Neural cell (in vitro differentiated cells): ENCODE results near the gene GAMT. TPM values are rescaled to one million over a fixed set of nuclear protein-coding genes. Genes with fewer than 3 reads are reported as not detected.
A peak's percentile ranks its signal among the peaks of the same experiment; 100 is the strongest.

Source experiments
- H2AFZ ChIP-seq: fragments of 200-600, 300-800 bp; sonication (generic), shearing (Covaris generic); 2 replicates; pipeline ENCODE4 v1.6.0; 2014; ENCODE audit warnings: low read depth, mild to moderate bottlenecking, antibody characterized with exemption, low read length, moderate library complexity
- H3F3A ChIP-seq: fragments of 200-600 bp; shearing (Covaris generic); 2 replicates; pipeline ENCODE4 v1.6.1; 2016; ENCODE audit warnings: mild to moderate bottlenecking, moderate library complexity, mixed read lengths, antibody characterized with exemption, low read length; ENCODE audit not compliant: insufficient read depth, poor library complexity, severe bottlenecking
- H3K27ac ChIP-seq: fragments of 200-600, 300-800 bp; sonication (generic), shearing (Covaris generic); 2 replicates; pipeline ENCODE4 v1.5.1; 2014; ENCODE audit warnings: mild to moderate bottlenecking, low read length, moderate library complexity
- H3K27me3 ChIP-seq: fragments of 300-800, 200-600 bp; sonication (generic), shearing (Covaris generic); 2 replicates; pipeline ENCODE4 v1.6.0; 2014; ENCODE audit warnings: mild to moderate bottlenecking, low read depth, low read length, moderate library complexity; ENCODE audit not compliant: insufficient read depth
- H3K36me3 ChIP-seq: fragments of 300-800, 200-600 bp; sonication (generic), shearing (Covaris generic); 2 replicates; pipeline ENCODE4 v1.5.1; 2014; ENCODE audit warnings: mild to moderate bottlenecking, antibody characterized with exemption, low read length, moderate library complexity; ENCODE audit not compliant: insufficient read depth
- H3K4me2 ChIP-seq: fragments of 300-800, 200-600 bp; sonication (generic), shearing (Covaris generic); 2 replicates; pipeline ENCODE4 v1.6.0; 2014; ENCODE audit warnings: mild to moderate bottlenecking, low read length
- H3K4me3 ChIP-seq: fragments of 300-800, 200-600 bp; sonication (generic), shearing (Covaris generic); 2 replicates; pipeline ENCODE4 v1.5.1; 2014; ENCODE audit warnings: mild to moderate bottlenecking, low read length, moderate library complexity
- H3K79me2 ChIP-seq: fragments of 200-600 bp; shearing (Covaris generic); replicated peaks from 2 replicates; pipeline ENCODE4 v1.6.0; 2014; ENCODE audit warnings: mild to moderate bottlenecking, low read length, moderate library complexity; ENCODE audit not compliant: insufficient read depth
- H3K9ac ChIP-seq: fragments of 300-800, 200-600 bp; sonication (generic), shearing (Covaris generic); 2 replicates; pipeline ENCODE4 v1.6.1; 2016; ENCODE audit warnings: mild to moderate bottlenecking, low read length, mixed read lengths
- H3K9me2 ChIP-seq: fragments of 200-600 bp; shearing (Covaris generic); 2 replicates; pipeline ENCODE4 v1.6.1; 2016; ENCODE audit warnings: mild to moderate bottlenecking, low read length, mixed read lengths; ENCODE audit not compliant: insufficient read depth
- H3K9me3 ChIP-seq: fragments of 200-600, 300-800 bp; sonication (generic), shearing (Covaris generic); 2 replicates; pipeline ENCODE4 v1.6.1; 2016; ENCODE audit warnings: mild to moderate bottlenecking, mixed run types, low read length, moderate library complexity, mixed read lengths
- H4K20me1 ChIP-seq: fragments of 200-600 bp; shearing (Covaris generic); 2 replicates; pipeline ENCODE4 v1.6.1; 2016; ENCODE audit warnings: mild to moderate bottlenecking, mixed run types; ENCODE audit not compliant: insufficient read depth
- EP300 ChIP-seq: fragments of 450-650 bp; conservative IDR thresholded peaks from 2 replicates; pipeline ENCODE4 v1.6.1; 2014; ENCODE audit warnings: antibody characterized with exemption, mild to moderate bottlenecking, moderate library complexity; ENCODE audit not compliant: poor library complexity, severe bottlenecking
- MXI1 ChIP-seq: fragments of 450-650 bp; conservative IDR thresholded peaks from 2 replicates; pipeline ENCODE4 v1.6.1; 2014; ENCODE audit warnings: antibody characterized with exemption, mild to moderate bottlenecking; ENCODE audit not compliant: poor library complexity, severe bottlenecking
- POLR2AphosphoS5 ChIP-seq: IDR thresholded peaks from 2 replicates; pipeline ENCODE4 v1.6.1; 2012
- RAD21 ChIP-seq: fragments of 450-650 bp; conservative IDR thresholded peaks from 2 replicates; pipeline ENCODE4 v1.6.1; 2014; ENCODE audit warnings: antibody characterized with exemption, mild to moderate bottlenecking, moderate library complexity
- SMC3 ChIP-seq: fragments of 450-650 bp; conservative IDR thresholded peaks from 2 replicates; pipeline ENCODE4 v1.6.1; 2014; ENCODE audit warnings: antibody characterized with exemption, mild to moderate bottlenecking, moderate library complexity; ENCODE audit not compliant: poor library complexity
- TAF1 ChIP-seq: IDR thresholded peaks from 2 replicates; pipeline ENCODE4 v1.6.1; 2012; ENCODE audit warnings: low read depth
- polyA plus RNA-seq: library from polyadenylated mRNA; depleted of rRNA; stranded (reverse); fragments of >200 nt; gene quantifications from 2 replicates; pipeline ENCODE4 v1.2.3, GENCODE V29; 2014
- TF ChIP-seq, protein P1 (sequence below): IDR thresholded peaks from 2 replicates; pipeline ENCODE4 v1.6.1; 2012; ENCODE audit warnings: borderline replicate concordance
- TF ChIP-seq, protein P2 (sequence below): fragments of 450-650 bp; IDR thresholded peaks from 2 replicates; pipeline ENCODE4 v1.5.1; 2014; ENCODE audit warnings: antibody characterized with exemption, mild to moderate bottlenecking, moderate library complexity; ENCODE audit not compliant: poor library complexity, severe bottlenecking

The GAMT gene
- polyA plus RNA-seq, 1 donor from 2014 or later = 32.5 TPM

DNA sequence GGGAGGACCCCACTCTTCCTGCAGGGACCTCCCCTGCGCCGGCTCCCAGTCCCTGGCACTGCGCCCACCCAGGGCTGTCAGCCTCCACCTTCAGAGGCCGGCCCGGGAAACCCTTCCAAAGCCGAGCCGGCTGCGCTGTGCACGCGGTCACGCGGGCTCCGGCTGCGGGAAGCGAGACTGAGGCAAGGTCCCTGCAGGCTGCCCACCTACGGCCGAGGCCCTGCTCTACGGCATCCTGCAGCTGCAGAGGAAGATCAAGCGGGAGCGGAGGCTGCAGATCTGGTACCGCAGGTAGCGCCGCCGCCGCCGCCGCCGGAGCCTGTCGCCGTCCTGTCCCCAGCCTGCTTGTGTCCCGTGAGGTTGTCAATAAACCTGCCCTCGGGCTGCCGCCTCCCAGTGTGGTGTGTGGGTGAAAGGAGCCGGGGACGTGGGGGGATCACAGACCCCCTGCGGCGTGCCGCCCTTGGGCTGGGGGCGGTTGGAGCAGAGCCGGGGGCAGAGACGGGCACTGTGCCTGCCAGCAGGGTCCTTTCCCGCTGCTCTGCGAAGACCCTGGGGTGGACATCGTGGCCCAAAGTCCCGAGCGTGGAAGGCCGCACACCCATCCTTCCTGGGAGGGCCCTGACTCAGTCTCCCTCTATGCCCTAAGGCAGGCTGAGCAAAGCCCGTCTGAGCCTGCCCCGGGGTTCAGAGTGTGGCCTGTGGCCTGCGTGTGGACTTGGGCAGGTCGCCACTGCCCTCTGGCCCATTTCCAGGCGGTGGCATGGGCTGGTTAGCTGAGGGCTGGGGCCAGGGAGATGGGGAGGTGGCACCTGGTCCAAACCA lies 5.9 kb downstream of the GAMT start:
- H3K4me3 ChIP-seq = no peak overlapping the region

DNA sequence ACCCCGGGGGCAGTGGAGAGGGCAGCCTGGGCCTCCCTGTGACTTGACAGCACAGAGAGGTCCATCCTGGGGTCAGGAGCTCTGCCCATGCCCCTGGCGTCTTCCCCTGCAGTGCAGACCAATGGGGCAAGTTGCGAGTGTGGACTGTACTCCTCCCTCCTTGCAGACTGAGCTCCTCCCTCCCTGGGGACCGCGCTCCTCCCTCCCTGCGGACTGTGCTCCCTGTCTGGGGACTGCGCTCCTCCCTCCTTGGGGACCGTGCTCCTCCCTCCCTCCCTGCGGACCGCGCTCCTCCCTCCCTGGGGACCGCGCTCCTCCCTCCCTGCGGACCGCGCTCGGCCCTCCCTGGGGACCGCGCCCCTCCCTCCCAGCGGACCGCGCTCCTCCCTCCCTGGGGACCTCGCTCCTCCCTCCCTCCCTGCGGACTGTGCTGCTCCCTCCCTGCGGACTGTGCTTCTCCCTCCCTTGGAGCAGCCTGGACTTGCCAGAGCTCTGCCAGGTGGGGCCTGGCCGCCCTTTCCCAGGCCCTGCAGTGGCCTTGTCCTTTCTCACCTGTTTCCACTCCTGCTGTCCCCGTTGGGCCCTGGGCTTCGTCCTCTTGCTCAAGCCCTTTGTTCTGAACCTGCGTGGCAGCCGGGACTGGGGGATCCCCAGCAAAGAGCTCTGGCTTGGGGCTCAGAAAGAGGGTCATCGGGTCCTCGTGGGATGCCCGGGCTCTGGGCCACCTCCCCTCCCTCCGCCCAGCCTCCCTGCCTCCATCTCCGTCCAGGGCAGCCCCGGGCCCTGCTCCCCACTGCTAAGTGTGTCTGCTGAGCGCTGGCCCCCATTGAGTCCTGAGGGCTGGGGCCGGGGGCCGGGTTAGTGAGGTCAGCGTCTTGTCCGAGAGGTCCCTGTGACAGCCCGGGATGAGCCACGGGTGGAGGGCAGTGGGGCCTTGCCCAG lies 6.8 kb downstream of the GAMT start:
- H3K27ac ChIP-seq = no peak overlapping the region
- H2AFZ ChIP-seq = no peak overlapping the region
- no peak overlapping the region for H3K9ac ChIP-seq
- no peaks in the 10 kb centered on the region for H3K36me3 ChIP-seq
- H3F3A ChIP-seq = no peaks in the 10 kb centered on the region
- no peak overlapping the region for H3K4me2 ChIP-seq
- no peaks in the 10 kb centered on the region for H3K9me2 ChIP-seq
- H4K20me1 ChIP-seq = no peaks in the 10 kb centered on the region
- H3K4me3 ChIP-seq = no peak overlapping the region
- H3K9me3 ChIP-seq = no peaks in the 10 kb centered on the region
- TF ChIP-seq, protein P1, sequence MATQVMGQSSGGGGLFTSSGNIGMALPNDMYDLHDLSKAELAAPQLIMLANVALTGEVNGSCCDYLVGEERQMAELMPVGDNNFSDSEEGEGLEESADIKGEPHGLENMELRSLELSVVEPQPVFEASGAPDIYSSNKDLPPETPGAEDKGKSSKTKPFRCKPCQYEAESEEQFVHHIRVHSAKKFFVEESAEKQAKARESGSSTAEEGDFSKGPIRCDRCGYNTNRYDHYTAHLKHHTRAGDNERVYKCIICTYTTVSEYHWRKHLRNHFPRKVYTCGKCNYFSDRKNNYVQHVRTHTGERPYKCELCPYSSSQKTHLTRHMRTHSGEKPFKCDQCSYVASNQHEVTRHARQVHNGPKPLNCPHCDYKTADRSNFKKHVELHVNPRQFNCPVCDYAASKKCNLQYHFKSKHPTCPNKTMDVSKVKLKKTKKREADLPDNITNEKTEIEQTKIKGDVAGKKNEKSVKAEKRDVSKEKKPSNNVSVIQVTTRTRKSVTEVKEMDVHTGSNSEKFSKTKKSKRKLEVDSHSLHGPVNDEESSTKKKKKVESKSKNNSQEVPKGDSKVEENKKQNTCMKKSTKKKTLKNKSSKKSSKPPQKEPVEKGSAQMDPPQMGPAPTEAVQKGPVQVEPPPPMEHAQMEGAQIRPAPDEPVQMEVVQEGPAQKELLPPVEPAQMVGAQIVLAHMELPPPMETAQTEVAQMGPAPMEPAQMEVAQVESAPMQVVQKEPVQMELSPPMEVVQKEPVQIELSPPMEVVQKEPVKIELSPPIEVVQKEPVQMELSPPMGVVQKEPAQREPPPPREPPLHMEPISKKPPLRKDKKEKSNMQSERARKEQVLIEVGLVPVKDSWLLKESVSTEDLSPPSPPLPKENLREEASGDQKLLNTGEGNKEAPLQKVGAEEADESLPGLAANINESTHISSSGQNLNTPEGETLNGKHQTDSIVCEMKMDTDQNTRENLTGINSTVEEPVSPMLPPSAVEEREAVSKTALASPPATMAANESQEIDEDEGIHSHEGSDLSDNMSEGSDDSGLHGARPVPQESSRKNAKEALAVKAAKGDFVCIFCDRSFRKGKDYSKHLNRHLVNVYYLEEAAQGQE = no peak
- no peak for TF ChIP-seq RAD21
- TF ChIP-seq POLR2AphosphoS5 = peak; percentile 13
- TF ChIP-seq TAF1 = no peak
- TF ChIP-seq SMC3 = no peak
- no peaks in the 10 kb centered on the region for H3K27me3 ChIP-seq
- H3K79me2 ChIP-seq = no peaks in the 10 kb centered on the region

More for the DNA sequence above, 5.9 kb downstream of the GAMT start:
- Histone ChIP-seq H3K27me3 (no peaks in the 10 kb centered on the region), H2AFZ (no peak overlapping the region), H3F3A (no peaks in the 10 kb centered on the region), H3K36me3 (no peaks in the 10 kb centered on the region), H3K9ac (no peak overlapping the region), H3K79me2 (no peaks in the 10 kb centered on the region), H3K9me2 (no peaks in the 10 kb centered on the region), H4K20me1 (no peaks in the 10 kb centered on the region), H3K27ac (no peak overlapping the region), H3K9me3 (no peaks in the 10 kb centered on the region), H3K4me2 (no peak overlapping the region)
- no peak for TF ChIP-seq TAF1
- TF ChIP-seq SMC3 = no peak
- TF ChIP-seq, protein P2, sequence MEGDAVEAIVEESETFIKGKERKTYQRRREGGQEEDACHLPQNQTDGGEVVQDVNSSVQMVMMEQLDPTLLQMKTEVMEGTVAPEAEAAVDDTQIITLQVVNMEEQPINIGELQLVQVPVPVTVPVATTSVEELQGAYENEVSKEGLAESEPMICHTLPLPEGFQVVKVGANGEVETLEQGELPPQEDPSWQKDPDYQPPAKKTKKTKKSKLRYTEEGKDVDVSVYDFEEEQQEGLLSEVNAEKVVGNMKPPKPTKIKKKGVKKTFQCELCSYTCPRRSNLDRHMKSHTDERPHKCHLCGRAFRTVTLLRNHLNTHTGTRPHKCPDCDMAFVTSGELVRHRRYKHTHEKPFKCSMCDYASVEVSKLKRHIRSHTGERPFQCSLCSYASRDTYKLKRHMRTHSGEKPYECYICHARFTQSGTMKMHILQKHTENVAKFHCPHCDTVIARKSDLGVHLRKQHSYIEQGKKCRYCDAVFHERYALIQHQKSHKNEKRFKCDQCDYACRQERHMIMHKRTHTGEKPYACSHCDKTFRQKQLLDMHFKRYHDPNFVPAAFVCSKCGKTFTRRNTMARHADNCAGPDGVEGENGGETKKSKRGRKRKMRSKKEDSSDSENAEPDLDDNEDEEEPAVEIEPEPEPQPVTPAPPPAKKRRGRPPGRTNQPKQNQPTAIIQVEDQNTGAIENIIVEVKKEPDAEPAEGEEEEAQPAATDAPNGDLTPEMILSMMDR = no peak
- no peak for TF ChIP-seq MXI1
- TF ChIP-seq POLR2AphosphoS5 = no peak
- TF ChIP-seq EP300 = no peak
- TF ChIP-seq, protein P1 = no peak
